Immature natural killer cell (primary cell): Measurements from ENCODE around the gene GZMA. TPM values are rescaled to one million over a fixed set of nuclear protein-coding genes. Genes with fewer than 3 reads are reported as not detected.
"Not testable (repeated sequence)": the region's sequence is repeated elsewhere in the genome, so short reads cannot be mapped to it uniquely, and the experiment has no call there.

Experiments
- DNase-seq, 3 donors: peaks; one replicate each; pipeline ENCODE4 v3.0.0; 2022; ENCODE audit warnings: mixed read lengths in 1 of 3
- H3K27ac Mint-ChIP-seq, 6 donors: one replicate each; pipeline ENCODE4 v1.8.0; 2020; ENCODE audit warnings: mixed read lengths in 6 of 6, mild to moderate bottlenecking in 5 of 6, inconsistent platforms in 4 of 6, moderate library complexity in 3 of 6
- H3K27me3 Mint-ChIP-seq, 3 donors: one replicate each; pipeline ENCODE4 v1.8.0; 2020 to 2021; ENCODE audit warnings: low read depth in 3 of 3, mild to moderate bottlenecking in 3 of 3, mixed read lengths in 3 of 3, moderate library complexity in 3 of 3, inconsistent platforms in 1 of 3
- H3K36me3 Mint-ChIP-seq, 3 donors: one replicate each; pipeline ENCODE4 v1.8.0; 2020; ENCODE audit warnings: mixed read lengths in 3 of 3, inconsistent platforms in 2 of 3, mild to moderate bottlenecking in 2 of 3
- H3K4me1 Mint-ChIP-seq, 2 donors: one replicate each; pipeline ENCODE4 v1.8.0; 2020; ENCODE audit warnings: inconsistent platforms in 2 of 2, mild to moderate bottlenecking in 2 of 2, mixed read lengths in 2 of 2, moderate library complexity in 1 of 2
- H3K4me3 Mint-ChIP-seq, 5 donors: one replicate each; pipeline ENCODE4 v1.8.0; 2020; ENCODE audit warnings: mild to moderate bottlenecking in 5 of 5, mixed read lengths in 5 of 5, inconsistent platforms in 3 of 5, moderate library complexity in 3 of 5
- H3K9me3 Mint-ChIP-seq, 6 donors: one replicate each; pipeline ENCODE4 v1.8.0; 2020; ENCODE audit warnings: mild to moderate bottlenecking in 6 of 6, mixed read lengths in 6 of 6, inconsistent platforms in 4 of 6, moderate library complexity in 3 of 6
- polyA plus RNA-seq, 3 donors: library from polyadenylated mRNA; unstranded; fragments of 300-500 nt; fragmentation: Illumina TruSeq; gene quantifications; one replicate each; pipeline ENCODE4 v1.2.3, GENCODE V29; 2021

GZMA gene
- polyA plus RNA-seq, 3 donors from 2014 or later, result 2,482 to 3,629 (median 2,746) TPM

DNA sequence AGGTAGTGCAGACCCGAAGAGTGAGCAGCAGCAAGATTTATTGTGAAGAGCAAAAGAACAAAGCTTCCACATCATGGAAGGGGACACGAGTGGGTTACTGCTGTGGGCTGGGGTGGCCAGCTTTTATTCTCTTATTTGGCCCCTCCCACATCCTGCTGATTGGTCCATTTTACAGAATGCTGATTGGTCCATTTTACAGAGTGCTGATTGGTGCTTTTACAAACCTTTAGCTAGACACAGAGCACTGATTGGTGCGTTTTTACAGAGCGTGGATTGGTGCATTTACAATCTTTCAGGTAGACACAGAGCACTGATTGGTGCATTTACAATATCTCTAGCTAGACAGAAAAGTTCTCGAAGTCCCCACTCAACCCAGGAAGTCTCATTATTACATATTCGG, 11.4 kb upstream of the GZMA start:
- not testable (repeated sequence) for H3K36me3 Mint-ChIP-seq, H3K27ac Mint-ChIP-seq, H3K27me3 Mint-ChIP-seq, DNase-seq, H3K9me3 Mint-ChIP-seq, H3K4me3 Mint-ChIP-seq
- H3K4me1 Mint-ChIP-seq, result peaks cover 31 to 38% of the 10 kb centered on the region in 2 donors

DNA sequence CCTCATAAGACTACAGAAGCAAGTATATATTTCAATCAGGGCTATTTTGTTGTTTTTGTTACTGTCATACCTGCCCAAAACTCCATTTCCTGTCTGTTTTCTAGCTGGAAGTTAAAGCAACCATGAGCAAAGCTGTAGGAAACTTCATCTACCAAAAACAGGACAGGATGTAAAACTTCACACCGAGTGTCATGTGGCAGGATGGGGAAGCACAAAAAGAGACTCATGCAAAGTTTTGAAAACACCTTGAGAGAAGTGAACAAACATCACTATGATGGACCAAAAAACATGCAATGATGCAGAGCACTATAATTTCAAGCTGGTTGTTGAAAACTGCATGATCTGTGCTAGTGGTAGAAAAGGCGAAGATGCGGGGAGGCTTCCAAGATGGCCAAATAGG, 6.3 kb upstream of the GZMA start:
- Mint-ChIP-seq H3K36me3 (peaks cover 3 to 16% (median 5%) of the 10 kb centered on the region in 3 donors), H3K9me3 (peaks cover 0 to 7% (median 4%) of the 10 kb centered on the region in 6 donors), H3K4me3 (peak overlapping the region; percentile 70 to 80 (median 77)), H3K27me3 (peaks cover 0 to 3% (median 2%) of the 10 kb centered on the region in 3 donors), H3K4me1 (peaks cover 83 to 84% of the 10 kb centered on the region in 2 donors), H3K27ac (peak overlapping the region; percentile 82 to 98 (median 92))
- DNase-seq, result peak; percentile 25 to 34 (median 33)

DNA sequence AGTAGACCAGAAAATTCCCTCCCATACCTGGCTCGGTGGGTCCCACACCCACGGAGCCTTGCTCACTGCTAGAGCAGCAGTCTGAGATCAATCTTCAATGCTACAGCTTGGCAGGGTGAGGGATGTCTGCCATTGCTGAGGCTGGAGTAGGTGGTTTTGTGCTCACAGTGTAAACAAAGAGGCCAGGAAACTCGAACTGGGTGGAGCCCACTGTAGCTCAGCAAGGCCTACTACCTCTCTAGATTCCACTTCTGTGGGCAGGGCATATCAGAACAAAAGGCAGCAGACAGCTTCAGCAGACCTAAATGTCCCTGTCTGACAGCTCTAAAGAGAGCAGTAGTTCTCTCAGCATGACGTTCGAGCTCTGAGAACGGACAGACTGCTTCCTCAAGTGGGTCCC, 5.6 kb upstream of the GZMA start:
- H3K27ac Mint-ChIP-seq, result peak overlapping the region; percentile 82 to 98 (median 92)
- peak overlapping the region; percentile 70 to 80 (median 77) for H3K4me3 Mint-ChIP-seq
- peaks cover 90 to 91% of the 10 kb centered on the region in 2 donors for H3K4me1 Mint-ChIP-seq
- peak; percentile 27 to 51 (median 37) for DNase-seq
- H3K36me3 Mint-ChIP-seq, result peaks cover 3 to 16% (median 5%) of the 10 kb centered on the region in 3 donors
- H3K27me3 Mint-ChIP-seq, result peaks cover 0 to 6% (median 2%) of the 10 kb centered on the region in 3 donors
- peaks cover 0 to 7% (median 4%) of the 10 kb centered on the region in 6 donors for H3K9me3 Mint-ChIP-seq

DNA sequence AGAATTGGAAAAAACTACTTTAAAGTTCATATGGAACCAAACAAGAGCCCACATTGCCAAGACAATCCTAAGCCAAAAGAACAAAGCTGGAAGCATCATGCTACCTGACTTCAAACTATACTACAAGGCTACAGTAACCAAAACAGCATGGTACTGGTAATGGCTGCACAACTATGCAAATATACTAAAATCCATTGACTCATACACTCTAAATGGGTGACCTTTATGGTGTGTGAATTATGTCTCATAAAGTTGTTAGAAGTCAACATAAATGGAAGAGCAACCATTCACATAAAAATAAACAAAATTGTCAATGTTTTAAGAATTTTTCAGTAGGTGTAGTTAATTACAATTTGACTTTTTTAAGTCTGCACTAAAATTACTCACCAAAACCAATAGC, 1.3 kb upstream of the GZMA start:
- DNase-seq, H3K9me3 Mint-ChIP-seq: not testable (repeated sequence)
- Mint-ChIP-seq H3K27me3 (peaks cover 4 to 13% (median 4%) of the 10 kb centered on the region in 3 donors), H3K27ac (peak overlapping the region; percentile 80 to 98 (median 96)), H3K4me1 (peaks cover 76 to 80% of the 10 kb centered on the region in 2 donors), H3K36me3 (peaks cover 13 to 22% (median 19%) of the 10 kb centered on the region in 3 donors), H3K4me3 (peak overlapping the region; percentile 93 to 100 (median 97))

DNA sequence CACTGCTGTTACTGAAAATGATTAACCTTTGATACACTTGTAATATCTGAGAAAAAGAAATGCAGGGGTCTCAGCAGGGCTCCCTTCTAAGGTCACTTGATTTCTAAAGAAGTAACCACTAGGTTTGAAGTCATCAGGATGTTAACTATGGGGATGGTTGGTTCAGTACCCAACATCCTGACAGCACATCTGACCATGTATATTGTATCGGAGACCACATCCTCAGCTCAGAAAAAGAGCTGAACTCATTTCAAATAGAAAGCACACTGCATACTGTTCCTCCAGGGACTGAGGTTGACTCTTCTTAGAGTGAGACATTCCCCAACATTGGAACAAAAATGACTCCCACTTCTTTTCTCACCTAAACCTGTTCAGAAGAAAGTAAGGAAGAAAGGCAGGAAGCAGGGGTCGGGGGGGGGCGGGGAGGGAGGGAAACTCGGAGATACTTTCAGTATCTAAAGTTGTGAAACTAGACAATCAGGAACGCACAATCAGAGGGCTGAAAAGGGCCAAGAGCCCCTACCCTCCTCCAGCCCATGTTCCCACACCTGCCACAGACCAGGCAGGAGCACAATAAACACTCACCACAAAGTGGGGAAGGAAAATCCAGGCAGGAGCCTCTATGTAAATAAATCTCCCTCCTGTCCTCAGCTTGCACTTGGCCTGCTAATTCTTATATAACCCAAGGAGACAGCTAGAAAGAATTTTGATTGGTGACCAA, 730 bp upstream of the GZMA start:
- H3K4me1 Mint-ChIP-seq, result peaks cover 76 to 80% of the 10 kb centered on the region in 2 donors
- peak; percentile 58 to 66 (median 64) for DNase-seq
- H3K27ac Mint-ChIP-seq, result peak overlapping the region; percentile 80 to 98 (median 96)
- H3K4me3 Mint-ChIP-seq, result peak overlapping the region; percentile 93 to 100 (median 97)
- peaks cover 17 to 26% (median 24%) of the 10 kb centered on the region in 3 donors for H3K36me3 Mint-ChIP-seq
- peaks cover 4 to 17% (median 4%) of the 10 kb centered on the region in 3 donors for H3K27me3 Mint-ChIP-seq
- H3K9me3 Mint-ChIP-seq, result peaks cover 0 to 7% (median 3%) of the 10 kb centered on the region in 6 donors

DNA sequence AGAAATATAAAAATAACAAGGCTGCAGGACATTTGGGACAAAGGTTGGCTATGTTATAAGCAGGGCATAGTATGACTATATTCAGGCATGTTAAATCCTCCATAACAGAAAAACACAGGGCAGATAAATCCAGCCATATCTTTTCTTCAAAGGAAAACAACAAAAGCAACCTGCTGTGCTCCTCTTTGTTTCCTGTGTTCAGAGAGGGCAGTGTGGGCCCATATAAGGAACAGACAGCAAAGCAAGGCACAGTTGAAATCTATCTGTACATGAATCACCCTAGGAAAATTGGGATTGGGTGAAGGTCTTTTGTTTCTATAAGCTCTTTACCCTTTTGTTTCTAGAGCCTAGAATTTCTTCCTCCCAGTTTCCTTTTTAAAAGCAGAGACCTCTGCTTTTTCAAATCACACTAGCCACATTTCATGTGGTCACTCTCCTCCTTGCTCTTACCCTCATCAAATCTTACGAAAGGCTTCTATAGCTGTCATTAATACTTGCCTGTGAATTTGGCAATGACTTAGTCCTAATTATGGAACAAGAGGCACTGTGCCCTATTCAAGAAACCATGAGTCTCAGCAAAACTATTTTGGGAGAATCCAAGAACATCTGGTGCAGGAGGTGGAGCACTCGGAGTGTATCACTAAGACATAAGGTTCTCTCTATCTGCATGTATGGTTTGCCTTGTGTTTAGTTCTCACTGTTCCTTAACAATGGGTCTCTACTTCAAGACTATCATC, 1.8 kb downstream of the GZMA start:
- Mint-ChIP-seq H3K36me3 (peaks cover 37 to 44% (median 40%) of the 10 kb centered on the region in 3 donors), H3K9me3 (peaks cover 0 to 2% (median 0%) of the 10 kb centered on the region in 6 donors), H3K4me1 (peaks cover 75 to 80% of the 10 kb centered on the region in 2 donors), H3K4me3 (peak overlapping the region; percentile 93 to 100 (median 97)), H3K27ac (peak overlapping the region; percentile 80 to 98 (median 94)), H3K27me3 (peaks cover 4 to 18% (median 4%) of the 10 kb centered on the region in 3 donors)
- peak in 2 of 3 donors; percentile 24 to 26 for DNase-seq

DNA sequence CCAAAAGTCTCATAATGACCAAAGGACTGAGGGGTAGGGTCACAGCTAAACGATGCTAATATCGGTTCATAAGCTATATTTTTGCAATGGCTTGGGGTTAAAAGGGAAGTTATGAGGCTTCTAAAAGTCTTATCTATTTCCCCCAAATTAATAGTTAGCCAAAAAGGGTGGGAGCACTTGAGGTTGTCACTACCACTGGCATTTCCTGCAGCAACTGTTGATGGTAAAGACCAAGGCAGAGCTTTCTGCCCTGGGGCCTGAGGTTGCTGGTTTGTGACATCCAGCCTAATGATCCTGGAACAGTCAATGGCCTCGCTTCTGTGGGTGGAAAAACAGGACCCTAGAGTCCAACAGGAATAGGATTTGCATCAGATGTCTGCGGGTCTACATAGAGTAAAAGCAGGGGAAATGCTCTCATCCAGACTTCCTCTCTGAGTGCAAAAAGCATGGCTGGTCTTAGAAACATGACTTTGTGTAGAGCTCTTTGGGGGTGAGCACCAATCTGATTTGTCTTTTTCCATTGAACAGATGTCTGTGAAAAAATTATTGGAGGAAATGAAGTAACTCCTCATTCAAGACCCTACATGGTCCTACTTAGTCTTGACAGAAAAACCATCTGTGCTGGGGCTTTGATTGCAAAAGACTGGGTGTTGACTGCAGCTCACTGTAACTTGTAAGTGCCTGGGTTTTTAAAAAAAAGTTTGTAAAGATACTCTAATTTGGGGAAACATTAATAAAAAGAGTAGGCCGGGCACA, 2.7 kb downstream of the GZMA start:
- peaks cover 4 to 18% (median 4%) of the 10 kb centered on the region in 3 donors for H3K27me3 Mint-ChIP-seq
- peak in 2 of 3 donors; percentile 32 to 38 for DNase-seq
- H3K36me3 Mint-ChIP-seq, result peaks cover 40 to 49% (median 47%) of the 10 kb centered on the region in 3 donors
- H3K9me3 Mint-ChIP-seq, result no peaks in the 10 kb centered on the region
- peak overlapping the region; percentile 93 to 100 (median 97) for H3K4me3 Mint-ChIP-seq
- H3K4me1 Mint-ChIP-seq, result peaks cover 74 to 80% of the 10 kb centered on the region in 2 donors
- H3K27ac Mint-ChIP-seq, result peak overlapping the region; percentile 80 to 98 (median 94)

DNA sequence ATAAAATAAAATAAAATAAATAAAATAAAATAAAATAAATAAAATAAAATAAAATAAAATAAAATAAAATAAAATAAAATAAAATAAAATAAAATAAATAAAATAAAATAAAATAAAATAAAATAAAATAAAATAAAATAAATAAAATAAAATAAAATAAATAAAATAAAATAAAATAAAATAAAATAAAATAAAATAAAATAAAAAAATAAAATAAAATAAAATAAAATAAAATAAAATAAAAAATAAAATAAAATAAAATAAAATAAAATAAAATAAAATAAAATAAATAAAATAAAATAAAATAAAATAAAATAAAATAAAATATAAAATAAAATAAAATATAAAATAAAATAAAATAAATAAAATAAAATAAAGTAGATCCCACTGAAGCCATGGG, 3.5 kb downstream of the GZMA start:
- Mint-ChIP-seq H3K4me1 (peaks cover 71 to 80% of the 10 kb centered on the region in 2 donors), H3K4me3 (peak overlapping the region; percentile 77 to 88 (median 86)), H3K27ac (peak overlapping the region; percentile 77 to 92 (median 87)), H3K36me3 (peaks cover 45 to 57% (median 56%) of the 10 kb centered on the region in 3 donors), H3K27me3 (peaks cover 4 to 16% (median 4%) of the 10 kb centered on the region in 3 donors)
- not testable (repeated sequence) for DNase-seq, H3K9me3 Mint-ChIP-seq

DNA sequence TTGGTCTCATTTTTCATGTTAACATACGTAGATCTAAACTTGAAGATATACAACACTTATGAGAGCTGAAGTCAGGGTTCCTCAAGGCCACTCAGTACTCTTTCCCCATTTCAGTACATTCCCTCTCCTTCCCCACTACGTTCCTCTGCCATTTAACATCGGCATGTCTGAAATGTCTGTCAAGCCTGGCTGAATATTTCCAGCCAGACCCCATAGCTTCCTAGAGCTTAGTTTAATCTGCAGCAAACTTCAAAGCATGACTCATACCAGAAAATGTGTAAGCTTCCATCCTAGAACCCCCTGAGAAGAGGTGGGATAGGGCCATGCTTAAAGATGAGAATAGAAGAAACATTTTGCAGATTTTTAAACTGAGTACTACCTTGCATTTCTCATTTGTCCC, 6.2 kb downstream of the GZMA start:
- Mint-ChIP-seq H3K4me1 (peaks cover 63 to 84% of the 10 kb centered on the region in 2 donors), H3K36me3 (peaks cover 55 to 74% (median 70%) of the 10 kb centered on the region in 3 donors), H3K27ac (peak overlapping the region; percentile 73 to 92 (median 84)), H3K4me3 (peak overlapping the region; percentile 10 to 88 (median 43)), H3K9me3 (no peaks in the 10 kb centered on the region), H3K27me3 (peaks cover 2 to 8% (median 2%) of the 10 kb centered on the region in 3 donors)
- DNase-seq, result no peak

DNA sequence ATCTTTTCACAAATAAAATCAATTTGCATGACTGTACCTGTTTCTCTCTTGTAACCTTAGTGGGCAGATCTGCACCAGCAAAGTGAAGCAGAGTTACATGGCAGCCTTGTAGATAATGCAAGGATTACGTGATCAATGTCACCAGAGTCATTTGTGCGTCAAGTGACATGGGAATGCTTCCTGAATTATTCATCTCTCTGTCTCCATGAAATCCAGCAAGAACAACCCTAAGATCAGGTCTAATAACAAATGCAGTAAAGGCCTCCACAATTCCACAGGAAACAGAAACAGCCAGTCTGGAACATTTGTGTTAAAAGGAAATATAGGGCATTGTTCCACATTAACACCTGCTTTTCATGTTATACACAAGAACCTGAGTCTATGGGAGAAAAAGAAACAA, 7.8 kb downstream of the GZMA start:
- H3K27me3 Mint-ChIP-seq, result peaks cover 0 to 6% (median 0%) of the 10 kb centered on the region in 3 donors
- peak overlapping the region; percentile 47 to 85 (median 81) for H3K27ac Mint-ChIP-seq
- H3K4me3 Mint-ChIP-seq, result no peak overlapping the region
- H3K4me1 Mint-ChIP-seq, result peaks cover 59 to 88% of the 10 kb centered on the region in 2 donors
- no peaks in the 10 kb centered on the region for H3K9me3 Mint-ChIP-seq
- H3K36me3 Mint-ChIP-seq, result peaks cover 47 to 65% (median 61%) of the 10 kb centered on the region in 3 donors
- DNase-seq, result no peak

DNA sequence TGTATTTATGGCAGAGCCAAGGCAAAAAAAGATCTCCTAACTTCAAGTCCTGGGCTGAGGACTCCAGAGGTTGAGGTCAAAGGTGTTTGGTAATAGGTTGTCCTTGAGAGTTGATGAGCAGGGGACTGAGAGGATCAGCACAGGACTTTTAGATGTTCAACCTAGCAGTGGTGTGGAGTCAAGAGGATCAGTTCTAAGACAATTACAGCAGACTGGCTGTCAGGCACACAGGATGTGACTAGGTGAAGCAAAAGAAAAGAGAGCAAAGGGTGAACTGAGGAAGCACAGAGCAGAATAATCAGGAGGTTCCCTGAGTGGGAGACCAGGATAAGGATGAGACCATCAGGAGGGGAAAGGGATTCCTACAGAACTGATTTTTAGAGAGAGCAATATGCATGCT, 10.9 kb downstream of the GZMA start:
- Mint-ChIP-seq H3K36me3 (peaks cover 25 to 43% (median 40%) of the 10 kb centered on the region in 3 donors), H3K9me3 (no peaks in the 10 kb centered on the region), H3K4me1 (peaks cover 33 to 72% of the 10 kb centered on the region in 2 donors), H3K27me3 (no peaks in the 10 kb centered on the region), H3K4me3 (no peak overlapping the region), H3K27ac (peak overlapping the region in 5 of 6 donors; percentile 29 to 74 (median 66))
- DNase-seq, result no peak

DNA sequence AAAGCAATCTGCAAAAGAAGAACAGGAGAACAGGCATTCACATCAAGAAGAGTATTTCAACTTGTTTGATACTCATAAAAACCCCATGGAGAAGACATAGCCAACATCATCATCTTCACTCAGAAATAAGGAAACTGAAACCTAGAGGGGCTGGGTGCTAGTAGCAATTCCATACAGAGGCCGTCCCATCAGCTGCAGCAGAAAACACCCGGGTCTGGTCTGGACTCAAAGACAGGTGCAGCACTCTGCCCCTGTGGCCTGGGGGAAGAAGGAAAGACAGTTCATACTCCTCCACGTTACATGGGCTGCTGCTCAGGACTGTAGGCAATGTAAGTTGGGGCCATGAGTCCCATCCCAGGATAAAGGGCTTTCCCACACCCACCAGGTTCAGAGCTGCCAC, 11.6 kb downstream of the GZMA start:
- DNase-seq, result no peak
- Mint-ChIP-seq H3K4me3 (no peak overlapping the region), H3K9me3 (no peaks in the 10 kb centered on the region), H3K36me3 (peaks cover 20 to 36% (median 33%) of the 10 kb centered on the region in 3 donors), H3K4me1 (peaks cover 26 to 65% of the 10 kb centered on the region in 2 donors), H3K27ac (peak overlapping the region in 4 of 6 donors; percentile 17 to 74 (median 66)), H3K27me3 (no peaks in the 10 kb centered on the region)

DNA sequence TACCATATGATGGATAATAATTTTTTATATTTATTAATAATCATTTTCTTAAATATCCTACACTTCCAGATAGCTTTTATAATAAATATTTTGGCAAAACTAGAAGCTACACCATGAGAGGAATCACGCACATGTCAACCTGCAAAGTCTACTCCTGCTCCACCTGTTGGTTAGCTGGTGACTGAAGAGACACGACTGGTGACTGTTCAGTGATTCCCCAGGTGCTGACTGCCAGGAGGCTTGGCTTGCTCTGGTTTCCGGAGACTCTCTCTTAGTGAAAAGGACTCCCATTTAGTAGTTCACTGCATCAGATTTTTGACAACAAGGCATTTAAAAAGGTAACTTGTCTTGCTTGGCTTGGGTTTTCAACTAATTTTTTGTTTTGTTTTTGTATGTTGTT, 20.9 kb downstream of the GZMA start:
- no peaks in the 10 kb centered on the region for H3K4me1 Mint-ChIP-seq
- H3K36me3 Mint-ChIP-seq, result peaks cover 0 to 2% (median 2%) of the 10 kb centered on the region in 3 donors

More for the DNA sequence above, 20.9 kb downstream of the GZMA start:
- no peak for DNase-seq
- H3K27me3 Mint-ChIP-seq, result peaks cover 0 to 2% (median 2%) of the 10 kb centered on the region in 3 donors
- no peak overlapping the region for H3K4me3 Mint-ChIP-seq
- H3K27ac Mint-ChIP-seq, result no peak overlapping the region
- no peaks in the 10 kb centered on the region for H3K9me3 Mint-ChIP-seq
